ENCODE results near the gene TNRC6A. TPM values are rescaled to one million over a fixed set of nuclear protein-coding genes. Genes with fewer than 3 reads are reported as not detected.

TNRC6A gene
- total RNA-seq, 1 donor from 2014 or later, result 79.6 TPM

- Mint-ChIP-seq H3K4me1 (peaks cover 33% of the 10 kb centered on the region), H3K36me3 (ENCODE audit: low read depth) (peaks cover 9% of the 10 kb centered on the region), H3K27ac (ENCODE audit: unreplicated experiment) (peak overlapping the region; percentile 94), H3K4me3 (peak overlapping the region; percentile 95), H3K27me3 (ENCODE audit: low read depth) (peaks cover 4% of the 10 kb centered on the region), H3K9me3 (no peaks in the 10 kb centered on the region)
- TF ChIP-seq CTCF (conservative IDR thresholded peaks at IDR 0.05), result no peak
- DNase-seq (ENCODE audit: low read depth, low spot score), result no peak
Measured at GRCh38 chr16:24728891-24729242, 584 bp upstream of the TNRC6A start.

- Mint-ChIP-seq H3K9me3 (no peaks in the 10 kb centered on the region), H3K4me1 (peaks cover 38% of the 10 kb centered on the region), H3K36me3 (ENCODE audit: low read depth) (peaks cover 9% of the 10 kb centered on the region), H3K27ac (ENCODE audit: unreplicated experiment) (peak overlapping the region; percentile 99), H3K4me3 (peak overlapping the region; percentile 96), H3K27me3 (ENCODE audit: low read depth) (peaks cover 4% of the 10 kb centered on the region)
- no peak for TF ChIP-seq CTCF (conservative IDR thresholded peaks at IDR 0.05)
- peak; percentile 39 for DNase-seq (ENCODE audit: low read depth, low spot score)
Measured at GRCh38 chr16:24729951-24730815, 732 bp downstream of the TNRC6A start.

- Mint-ChIP-seq H3K36me3 (ENCODE audit: low read depth) (peaks cover 9% of the 10 kb centered on the region), H3K27ac (ENCODE audit: unreplicated experiment) (peak overlapping the region; percentile 17), H3K4me3 (peak overlapping the region; percentile 96), H3K9me3 (no peaks in the 10 kb centered on the region), H3K4me1 (peaks cover 38% of the 10 kb centered on the region), H3K27me3 (ENCODE audit: low read depth) (peaks cover 4% of the 10 kb centered on the region)
- no peak for TF ChIP-seq CTCF (conservative IDR thresholded peaks at IDR 0.05)
- no peak for DNase-seq (ENCODE audit: low read depth, low spot score)
Measured at GRCh38 chr16:24730914-24731313, 1.5 kb downstream of the TNRC6A start.

- no peak for DNase-seq (ENCODE audit: low read depth, low spot score)
- peak overlapping the region; percentile 96 for H3K4me3 Mint-ChIP-seq
- peaks cover 4% of the 10 kb centered on the region for H3K27me3 Mint-ChIP-seq (ENCODE audit: low read depth)
- peaks cover 9% of the 10 kb centered on the region for H3K36me3 Mint-ChIP-seq (ENCODE audit: low read depth)
- no peak for TF ChIP-seq CTCF (conservative IDR thresholded peaks at IDR 0.05)
- H3K27ac Mint-ChIP-seq (ENCODE audit: unreplicated experiment), result no peak overlapping the region
- no peaks in the 10 kb centered on the region for H3K9me3 Mint-ChIP-seq
- H3K4me1 Mint-ChIP-seq, result peaks cover 43% of the 10 kb centered on the region
Measured at GRCh38 chr16:24731722-24732419, 2.4 kb downstream of the TNRC6A start.

- no peak overlapping the region for H3K4me3 Mint-ChIP-seq
- H3K27me3 Mint-ChIP-seq (ENCODE audit: low read depth), result no peaks in the 10 kb centered on the region
- H3K36me3 Mint-ChIP-seq (ENCODE audit: low read depth), result peaks cover 9% of the 10 kb centered on the region
- peaks cover 49% of the 10 kb centered on the region for H3K4me1 Mint-ChIP-seq
- DNase-seq (ENCODE audit: low read depth, low spot score), result no peak
- H3K9me3 Mint-ChIP-seq, result no peaks in the 10 kb centered on the region
- no peak for TF ChIP-seq CTCF (conservative IDR thresholded peaks at IDR 0.05)
- H3K27ac Mint-ChIP-seq (ENCODE audit: unreplicated experiment), result no peak overlapping the region
Measured at GRCh38 chr16:24734382-24734781, 4.9 kb downstream of the TNRC6A start.
